ENCODE data around the gene TSPYL1. TPM values are rescaled to one million over a fixed set of nuclear protein-coding genes. Genes with fewer than 3 reads are reported as not detected.

Gene TSPYL1
- 25.2 and 29.4 TPM in 2 replicates for total RNA-seq (2014; rRNA removed; shearing (Covaris generic))

DNA sequence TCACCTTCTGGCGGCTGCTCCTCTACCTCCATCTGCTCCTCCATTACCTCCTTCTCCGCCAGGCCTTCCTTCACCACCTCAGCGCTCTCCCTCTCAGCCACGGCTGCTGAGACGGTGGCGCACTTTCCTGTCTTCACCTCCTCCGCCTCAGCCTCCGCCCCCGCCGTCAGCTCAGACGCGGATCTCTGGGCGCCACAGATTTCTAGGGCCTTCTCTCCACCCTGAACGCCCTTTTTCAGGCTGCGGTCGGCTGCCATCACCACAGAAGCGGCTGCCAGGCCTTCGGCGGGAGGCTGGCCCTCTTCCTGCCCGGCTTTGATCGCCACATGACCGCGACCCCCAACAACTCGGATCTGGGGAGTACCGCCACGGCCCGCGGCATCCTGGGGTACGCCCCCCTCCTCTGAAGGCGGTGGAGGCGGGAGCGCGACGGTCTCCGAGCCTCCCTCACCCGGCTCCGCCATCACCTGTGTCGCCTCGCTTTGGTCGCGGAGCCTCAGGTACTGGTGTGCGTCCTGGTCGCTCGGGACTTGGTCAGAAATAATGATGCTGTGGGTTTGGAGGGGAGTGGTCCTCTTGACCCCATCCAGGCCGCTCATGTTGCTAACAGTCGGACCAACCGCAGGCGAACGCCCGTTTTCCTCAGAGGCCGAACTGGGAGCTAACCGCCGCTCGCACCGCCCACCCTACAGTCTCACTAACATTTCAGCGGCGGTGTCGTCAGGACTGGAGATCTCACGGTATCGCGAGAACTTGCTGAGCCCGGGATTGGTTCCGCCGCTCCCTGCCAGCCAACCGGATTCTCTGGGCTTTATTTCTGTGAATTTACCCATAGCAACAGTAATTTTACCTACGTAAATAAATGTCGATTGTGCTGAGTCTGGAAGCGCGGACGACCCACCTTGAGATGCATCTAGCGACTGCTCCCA, at the start of gene TSPYL1:
TSS of gene TSPYL1 (minus strand) at position 699 of the 929 bp plus-strand sequence. CDS start at position 599, 100 bp downstream.

DNA sequence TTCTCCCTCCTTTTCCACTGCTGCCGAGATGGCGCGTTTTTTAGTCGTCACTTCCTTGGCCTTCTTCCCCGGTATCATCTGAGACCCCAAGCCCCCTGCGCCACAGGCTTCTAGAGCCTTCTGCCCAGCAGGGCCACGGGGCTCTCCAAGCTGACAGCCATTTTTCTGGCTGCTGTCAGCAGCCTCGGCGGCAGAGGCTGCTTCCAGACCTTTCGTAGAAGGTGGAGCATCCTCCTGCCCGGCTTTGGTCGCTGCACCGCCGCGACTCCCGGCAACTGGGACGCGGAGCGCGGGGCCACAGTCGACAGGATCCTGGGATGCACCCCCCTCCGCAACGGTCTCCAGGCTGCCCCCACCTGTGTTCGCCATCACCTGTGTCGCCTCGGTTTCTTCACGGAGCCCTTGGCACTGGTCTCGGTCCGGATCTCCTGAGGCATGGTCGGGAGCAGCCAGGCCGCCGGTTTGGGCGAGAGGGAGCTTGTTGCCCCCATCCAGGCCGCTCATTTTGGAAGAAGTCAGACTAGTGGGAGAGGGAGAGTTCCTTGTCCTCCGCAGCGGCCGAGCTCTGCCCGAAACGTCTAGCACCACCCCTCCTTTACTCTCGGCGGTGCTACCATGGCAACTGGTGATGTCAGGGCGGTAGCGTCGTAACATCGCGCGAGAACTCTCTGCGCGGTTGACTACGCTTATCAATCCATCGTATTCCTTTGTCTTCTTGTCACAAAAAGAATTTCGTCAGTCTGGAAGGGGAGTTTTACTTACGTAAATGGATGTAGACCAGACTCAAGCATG, 26.0 kb downstream of the TSPYL1 start, which contains the start of gene TSPYL4:
TSS of gene TSPYL4 (minus strand) at position 571 of the 792 bp plus-strand sequence. CDS start at position 504, 67 bp downstream.

Other genes starting within 250 kb of the TSPYL1 start
- gene FRK, start 219.0 kb downstream of the TSPYL1 start, total RNA-seq (2014; rRNA removed; shearing (Covaris generic)), result 0.03 and 0.04 TPM in 2 replicates
- gene NT5DC1, start 179.1 kb downstream of the TSPYL1 start, total RNA-seq (2014; rRNA removed; shearing (Covaris generic)), result 4.5 and 7.8 TPM in 2 replicates
- not detected in 2 replicates for gene COL10A1, start 153.8 kb downstream of the TSPYL1 start, total RNA-seq (2014; rRNA removed; shearing (Covaris generic))
- gene TSPYL4, start 25.9 kb downstream of the TSPYL1 start, total RNA-seq (2014; rRNA removed; shearing (Covaris generic)), result 13.9 and 14.3 TPM in 2 replicates
- 3.6 and 3.9 TPM in 2 replicates for gene DSE, start 91.0 kb upstream of the TSPYL1 start, total RNA-seq (2014; rRNA removed; shearing (Covaris generic))
- gene CALHM6, start 181.4 kb upstream of the TSPYL1 start, total RNA-seq (2014; rRNA removed; shearing (Covaris generic)), result 0.38 and 0.82 TPM in 2 replicates
- 0.19 and 0.29 TPM in 2 replicates for gene CALHM5, start 231.7 kb upstream of the TSPYL1 start, total RNA-seq (2014; rRNA removed; shearing (Covaris generic))

Measured in A375 (cell line).